ENCODE results near the gene TLE1.

Gene TLE1

GRCh38 chr9:81618923-81619322 lies 70.4 kb downstream of the TLE1 start:
- no peaks in the 10 kb centered on the region for H3K27me3 ChIP-seq (replicated peaks; ENCODE audit: control insufficient read depth, insufficient read depth, low read length, poor library complexity, severe bottlenecking)
- H3K36me3 ChIP-seq (ENCODE audit: control insufficient read depth, insufficient read depth, low read length), result no peaks in the 10 kb centered on the region
- no peak overlapping the region for H3K4me3 ChIP-seq (ENCODE audit: insufficient read depth, low read depth, low read length, poor library complexity, severe bottlenecking)
- no peak overlapping the region for H3K27ac ChIP-seq (ENCODE audit: insufficient read depth, low read length, poor library complexity, severe bottlenecking)
- H3K9me3 ChIP-seq (ENCODE audit: control insufficient read depth, low read length), result no peaks in the 10 kb centered on the region
- DNase-seq, result no peak
- H3K4me1 ChIP-seq (ENCODE audit: control insufficient read depth, insufficient read depth, low read length, poor library complexity, severe bottlenecking), result no peaks in the 10 kb centered on the region

- no peak overlapping the region for H3K27ac ChIP-seq (ENCODE audit: insufficient read depth, low read length, poor library complexity, severe bottlenecking)
- H3K9me3 ChIP-seq (ENCODE audit: control insufficient read depth, low read length), result no peaks in the 10 kb centered on the region
- H3K4me3 ChIP-seq (ENCODE audit: insufficient read depth, low read depth, low read length, poor library complexity, severe bottlenecking), result no peak overlapping the region
- no peak for DNase-seq
- no peaks in the 10 kb centered on the region for H3K27me3 ChIP-seq (replicated peaks; ENCODE audit: control insufficient read depth, insufficient read depth, low read length, poor library complexity, severe bottlenecking)
- H3K36me3 ChIP-seq (ENCODE audit: control insufficient read depth, insufficient read depth, low read length), result no peaks in the 10 kb centered on the region
- no peaks in the 10 kb centered on the region for H3K4me1 ChIP-seq (ENCODE audit: control insufficient read depth, insufficient read depth, low read length, poor library complexity, severe bottlenecking)
These were observed 73.2 kb downstream of the TLE1 start for GRCh38 chr9:81616141-81616540.

GRCh38 chr9:81614335-81614734 lies 75.0 kb downstream of the TLE1 start:
- H3K4me1 ChIP-seq (ENCODE audit: control insufficient read depth, insufficient read depth, low read length, poor library complexity, severe bottlenecking), result no peaks in the 10 kb centered on the region
- H3K36me3 ChIP-seq (ENCODE audit: control insufficient read depth, insufficient read depth, low read length), result no peaks in the 10 kb centered on the region
- no peak for DNase-seq
- no peak overlapping the region for H3K27ac ChIP-seq (ENCODE audit: insufficient read depth, low read length, poor library complexity, severe bottlenecking)
- H3K4me3 ChIP-seq (ENCODE audit: insufficient read depth, low read depth, low read length, poor library complexity, severe bottlenecking), result no peak overlapping the region
- no peaks in the 10 kb centered on the region for H3K9me3 ChIP-seq (ENCODE audit: control insufficient read depth, low read length)
- H3K27me3 ChIP-seq (replicated peaks; ENCODE audit: control insufficient read depth, insufficient read depth, low read length, poor library complexity, severe bottlenecking), result no peaks in the 10 kb centered on the region

GRCh38 chr9:81613002-81613812 lies 76.1 kb downstream of the TLE1 start:
- no peak overlapping the region for H3K4me3 ChIP-seq (ENCODE audit: insufficient read depth, low read depth, low read length, poor library complexity, severe bottlenecking)
- H3K36me3 ChIP-seq (ENCODE audit: control insufficient read depth, insufficient read depth, low read length), result no peaks in the 10 kb centered on the region
- DNase-seq, result no peak
- H3K27ac ChIP-seq (ENCODE audit: insufficient read depth, low read length, poor library complexity, severe bottlenecking), result no peak overlapping the region
- H3K9me3 ChIP-seq (ENCODE audit: control insufficient read depth, low read length), result no peaks in the 10 kb centered on the region
- no peaks in the 10 kb centered on the region for H3K27me3 ChIP-seq (replicated peaks; ENCODE audit: control insufficient read depth, insufficient read depth, low read length, poor library complexity, severe bottlenecking)
- H3K4me1 ChIP-seq (ENCODE audit: control insufficient read depth, insufficient read depth, low read length, poor library complexity, severe bottlenecking), result no peaks in the 10 kb centered on the region

GRCh38 chr9:81611664-81612063 lies 77.7 kb downstream of the TLE1 start:
- no peak for DNase-seq
- no peaks in the 10 kb centered on the region for H3K36me3 ChIP-seq (ENCODE audit: control insufficient read depth, insufficient read depth, low read length)
- H3K9me3 ChIP-seq (ENCODE audit: control insufficient read depth, low read length), result no peaks in the 10 kb centered on the region
- H3K27ac ChIP-seq (ENCODE audit: insufficient read depth, low read length, poor library complexity, severe bottlenecking), result no peak overlapping the region
- H3K4me1 ChIP-seq (ENCODE audit: control insufficient read depth, insufficient read depth, low read length, poor library complexity, severe bottlenecking), result no peaks in the 10 kb centered on the region
- no peak overlapping the region for H3K4me3 ChIP-seq (ENCODE audit: insufficient read depth, low read depth, low read length, poor library complexity, severe bottlenecking)
- no peaks in the 10 kb centered on the region for H3K27me3 ChIP-seq (replicated peaks; ENCODE audit: control insufficient read depth, insufficient read depth, low read length, poor library complexity, severe bottlenecking)

GRCh38 chr9:81610740-81611107 lies 78.6 kb downstream of the TLE1 start:
- Histone ChIP-seq H3K27ac (ENCODE audit: insufficient read depth, low read length, poor library complexity, severe bottlenecking) (no peak overlapping the region), H3K4me3 (ENCODE audit: insufficient read depth, low read depth, low read length, poor library complexity, severe bottlenecking) (no peak overlapping the region), H3K9me3 (ENCODE audit: control insufficient read depth, low read length) (no peaks in the 10 kb centered on the region), H3K36me3 (ENCODE audit: control insufficient read depth, insufficient read depth, low read length) (no peaks in the 10 kb centered on the region), H3K4me1 (ENCODE audit: control insufficient read depth, insufficient read depth, low read length, poor library complexity, severe bottlenecking) (no peaks in the 10 kb centered on the region), H3K27me3 (replicated peaks; ENCODE audit: control insufficient read depth, insufficient read depth, low read length, poor library complexity, severe bottlenecking) (no peaks in the 10 kb centered on the region)
- no peak for DNase-seq

- DNase-seq, result no peak
- no peak overlapping the region for H3K27ac ChIP-seq (ENCODE audit: insufficient read depth, low read length, poor library complexity, severe bottlenecking)
- H3K27me3 ChIP-seq (replicated peaks; ENCODE audit: control insufficient read depth, insufficient read depth, low read length, poor library complexity, severe bottlenecking), result no peaks in the 10 kb centered on the region
- H3K36me3 ChIP-seq (ENCODE audit: control insufficient read depth, insufficient read depth, low read length), result no peaks in the 10 kb centered on the region
- no peaks in the 10 kb centered on the region for H3K9me3 ChIP-seq (ENCODE audit: control insufficient read depth, low read length)
- no peak overlapping the region for H3K4me3 ChIP-seq (ENCODE audit: insufficient read depth, low read depth, low read length, poor library complexity, severe bottlenecking)
- no peaks in the 10 kb centered on the region for H3K4me1 ChIP-seq (ENCODE audit: control insufficient read depth, insufficient read depth, low read length, poor library complexity, severe bottlenecking)
These were observed 79.3 kb downstream of the TLE1 start for GRCh38 chr9:81609782-81610739.

- Histone ChIP-seq H3K36me3 (ENCODE audit: control insufficient read depth, insufficient read depth, low read length) (no peaks in the 10 kb centered on the region), H3K9me3 (ENCODE audit: control insufficient read depth, low read length) (no peaks in the 10 kb centered on the region), H3K27me3 (replicated peaks; ENCODE audit: control insufficient read depth, insufficient read depth, low read length, poor library complexity, severe bottlenecking) (no peaks in the 10 kb centered on the region), H3K27ac (ENCODE audit: insufficient read depth, low read length, poor library complexity, severe bottlenecking) (no peak overlapping the region), H3K4me1 (ENCODE audit: control insufficient read depth, insufficient read depth, low read length, poor library complexity, severe bottlenecking) (no peaks in the 10 kb centered on the region), H3K4me3 (ENCODE audit: insufficient read depth, low read depth, low read length, poor library complexity, severe bottlenecking) (no peak overlapping the region)
- DNase-seq, result no peak
These were observed 81.1 kb downstream of the TLE1 start for GRCh38 chr9:81608289-81608657.

GRCh38 chr9:81607593-81608288 lies 81.6 kb downstream of the TLE1 start:
- Histone ChIP-seq H3K36me3 (ENCODE audit: control insufficient read depth, insufficient read depth, low read length) (no peaks in the 10 kb centered on the region), H3K4me1 (ENCODE audit: control insufficient read depth, insufficient read depth, low read length, poor library complexity, severe bottlenecking) (no peaks in the 10 kb centered on the region), H3K27ac (ENCODE audit: insufficient read depth, low read length, poor library complexity, severe bottlenecking) (no peak overlapping the region), H3K27me3 (replicated peaks; ENCODE audit: control insufficient read depth, insufficient read depth, low read length, poor library complexity, severe bottlenecking) (no peaks in the 10 kb centered on the region), H3K4me3 (ENCODE audit: insufficient read depth, low read depth, low read length, poor library complexity, severe bottlenecking) (no peak overlapping the region), H3K9me3 (ENCODE audit: control insufficient read depth, low read length) (no peaks in the 10 kb centered on the region)
- no peak for DNase-seq

All from effector memory CD4-positive, alpha-beta T cell (primary cell).